HCEC 1CT (cell line): Measurements from ENCODE around the gene RGL3.
"Not testable (repeated sequence)": the region's sequence is repeated elsewhere in the genome, so short reads cannot be mapped to it uniquely, and the experiment has no call there.

Experiments
- DNase-seq: peaks from one replicate; pipeline ENCODE4 v3.0.0-alpha.2; 2017

RGL3 gene

DNA sequence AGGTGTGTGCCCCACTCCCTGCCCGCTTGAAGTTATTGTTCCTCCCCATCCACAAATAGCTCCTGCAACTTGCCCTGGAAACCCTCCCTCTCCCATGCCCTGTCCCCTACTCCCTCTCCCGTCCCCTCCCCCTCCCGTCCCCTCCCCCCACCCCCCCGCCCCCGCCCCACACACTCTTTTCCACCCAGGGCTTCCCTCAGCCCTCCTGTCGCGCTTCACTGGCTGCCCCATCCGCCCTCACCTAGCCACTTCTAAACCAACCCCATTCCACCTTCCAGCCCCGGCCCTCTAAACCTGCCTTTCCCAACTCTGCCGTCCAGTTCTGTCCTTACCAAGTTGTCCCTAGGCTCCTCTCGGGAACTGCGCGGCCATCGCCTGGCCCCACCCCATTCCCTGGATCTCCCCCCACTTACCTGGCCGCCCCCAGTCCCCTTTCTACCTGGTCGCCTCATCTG lies 993 bp downstream of the RGL3 start:
- DNase-seq: no peak

DNA sequence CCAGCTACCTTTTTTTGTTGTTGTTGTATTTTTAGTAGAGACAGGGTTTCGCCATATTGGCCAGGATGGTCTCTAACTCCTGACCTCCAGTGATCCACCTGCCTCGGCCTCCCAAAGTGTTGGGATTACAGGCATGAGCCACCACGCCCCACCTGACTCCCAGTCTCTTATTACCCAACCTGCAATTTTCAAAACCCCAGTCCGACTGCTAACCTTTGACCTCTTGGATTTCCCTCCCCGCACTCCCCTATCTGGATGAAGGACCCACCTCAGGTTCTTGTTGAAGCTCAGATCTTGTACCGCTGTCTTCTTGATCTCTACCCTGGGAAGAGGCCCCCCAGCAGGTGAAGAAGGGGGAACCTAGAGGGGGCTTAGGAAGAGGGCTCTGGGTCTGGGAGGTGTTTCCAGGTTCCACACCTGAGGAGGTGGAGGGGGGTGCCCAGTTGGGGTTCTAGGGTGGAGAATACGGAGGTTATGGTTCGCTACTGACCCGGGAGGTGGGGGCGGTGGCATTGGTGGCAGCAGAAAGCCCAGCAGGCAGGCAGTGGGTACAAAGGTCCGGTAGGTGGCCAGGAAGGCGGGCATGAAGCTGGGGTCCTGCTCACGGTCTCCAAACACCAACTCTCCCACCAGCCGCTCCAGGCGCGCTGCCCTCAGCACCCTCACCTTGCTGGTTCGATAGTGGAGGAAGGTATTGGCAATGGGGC lies 2.6 kb downstream of the RGL3 start:
- DNase-seq: no peak

DNA sequence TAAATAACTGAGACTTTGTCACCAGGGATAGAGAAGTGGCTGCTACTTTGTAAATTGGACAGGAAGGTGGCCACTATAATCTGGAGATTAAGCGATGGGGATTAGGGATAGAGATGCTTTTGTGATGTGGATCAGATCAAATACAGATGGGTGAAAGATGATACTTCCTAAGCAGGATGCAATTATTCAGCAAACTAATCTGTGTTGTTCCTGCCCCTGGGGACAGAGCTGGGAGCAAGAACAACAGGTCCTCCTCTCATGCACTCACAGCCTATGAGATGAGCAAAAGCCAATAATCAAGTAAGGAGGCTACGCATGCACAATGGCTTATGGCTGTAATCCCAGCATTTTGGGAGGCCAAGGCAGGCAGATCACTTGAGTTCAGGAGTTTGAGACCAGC lies 4.6 kb downstream of the RGL3 start:
- no peak for DNase-seq

DNA sequence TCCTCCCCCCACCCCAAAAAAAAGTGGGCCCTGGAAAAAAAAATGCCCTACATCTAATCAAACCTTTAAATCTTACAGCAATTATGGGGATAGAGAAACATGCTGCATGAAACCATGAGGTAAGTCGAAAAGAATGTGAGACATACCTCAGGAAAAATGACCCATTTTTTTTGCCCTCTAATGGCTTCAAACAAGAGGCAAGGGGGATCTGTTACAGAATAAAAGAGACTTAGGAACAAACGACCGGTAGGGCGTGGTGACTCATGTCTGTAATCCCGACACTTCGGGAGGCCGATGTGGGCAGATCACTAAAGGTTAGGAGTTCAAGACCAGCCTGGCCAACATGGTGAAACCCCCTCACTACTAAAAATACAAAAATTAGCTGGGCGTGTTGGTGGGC lies 8.4 kb downstream of the RGL3 start:
- peak; percentile 34 for DNase-seq

DNA sequence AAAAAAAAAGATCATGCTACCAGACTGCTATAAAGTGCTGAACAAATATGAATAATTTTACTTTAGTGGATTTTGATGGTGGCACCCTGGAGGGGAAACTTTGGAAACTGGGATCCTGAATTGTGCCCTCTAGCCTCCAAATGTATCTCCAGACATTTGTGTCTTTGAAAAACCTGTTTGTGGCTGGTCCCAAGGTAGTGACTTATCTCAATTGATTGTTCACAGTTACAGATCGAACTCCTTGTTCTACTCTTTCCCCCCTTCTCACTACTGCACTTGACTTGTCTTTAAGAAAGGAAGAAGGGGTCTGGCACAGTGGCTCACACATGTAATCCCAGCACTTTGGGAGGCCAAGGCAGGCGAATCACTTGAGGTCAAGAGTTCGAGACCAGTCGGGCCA lies 10.5 kb downstream of the RGL3 start:
- no peak for DNase-seq

DNA sequence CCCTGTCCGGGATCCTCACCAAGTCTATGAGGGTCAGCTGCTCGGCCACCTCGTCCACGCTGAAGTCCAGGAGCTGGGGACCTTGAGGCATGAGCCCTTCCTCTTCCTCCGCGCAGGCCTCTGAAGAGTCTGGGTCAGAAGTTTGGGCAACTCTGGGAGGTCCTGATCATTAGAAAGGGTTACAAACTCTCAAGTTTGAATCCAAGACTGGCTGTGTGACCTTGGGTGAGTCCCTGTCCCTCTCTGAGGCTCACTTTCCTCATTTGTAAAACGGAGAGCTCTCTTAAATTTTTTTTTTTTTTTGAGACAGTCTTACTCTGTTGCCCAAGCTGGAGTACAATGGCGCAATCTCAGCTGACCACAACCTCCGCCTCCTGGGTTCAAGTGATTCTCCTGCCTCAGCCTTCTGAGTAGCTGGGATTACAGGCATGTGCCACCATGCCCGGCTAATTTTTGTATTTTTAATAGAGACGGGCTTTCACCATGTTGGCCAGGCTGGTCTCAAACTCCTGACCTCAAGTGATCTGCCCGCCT lies 12.3 kb downstream of the RGL3 start:
- DNase-seq: not testable (repeated sequence)

DNA sequence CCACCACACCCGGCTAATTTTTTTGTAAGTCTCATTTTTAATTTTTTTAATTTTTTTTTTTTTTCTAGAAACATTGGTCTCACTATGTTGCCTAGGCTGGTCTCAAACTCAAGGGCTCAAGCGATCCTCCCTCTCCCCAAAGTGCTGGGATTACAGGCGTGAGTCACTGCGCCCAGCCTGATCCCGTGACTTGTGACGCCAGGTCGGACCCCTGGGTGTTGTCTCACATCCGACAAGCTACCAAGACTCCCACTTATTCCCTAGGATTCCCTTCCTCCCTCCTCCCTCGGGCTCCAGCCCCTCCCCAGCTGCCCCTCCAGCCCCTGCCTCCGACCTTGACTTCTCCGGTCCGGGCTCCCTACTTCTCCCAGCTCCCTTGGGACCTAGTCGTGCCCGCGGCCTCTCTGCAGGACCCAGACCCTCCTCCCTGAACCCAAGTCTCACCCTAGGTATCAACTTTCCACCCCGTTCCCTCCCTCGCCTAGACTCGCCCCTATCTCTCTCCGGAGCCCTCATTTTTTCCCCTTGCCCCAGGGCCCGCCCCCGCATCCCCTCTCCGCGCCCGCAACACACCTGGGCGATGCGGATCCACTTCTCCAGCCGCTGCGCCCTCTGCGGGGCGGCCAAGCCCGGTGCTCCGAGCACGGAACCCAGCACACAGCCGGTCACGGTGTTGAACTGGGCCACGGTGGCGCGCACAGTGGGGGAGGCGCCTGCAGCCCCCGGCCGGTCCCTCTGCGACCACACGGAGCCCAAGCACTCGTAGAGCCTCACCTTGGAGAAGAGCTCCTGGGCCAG lies 13.1 kb downstream of the RGL3 start:
- DNase-seq: no peak

DNA sequence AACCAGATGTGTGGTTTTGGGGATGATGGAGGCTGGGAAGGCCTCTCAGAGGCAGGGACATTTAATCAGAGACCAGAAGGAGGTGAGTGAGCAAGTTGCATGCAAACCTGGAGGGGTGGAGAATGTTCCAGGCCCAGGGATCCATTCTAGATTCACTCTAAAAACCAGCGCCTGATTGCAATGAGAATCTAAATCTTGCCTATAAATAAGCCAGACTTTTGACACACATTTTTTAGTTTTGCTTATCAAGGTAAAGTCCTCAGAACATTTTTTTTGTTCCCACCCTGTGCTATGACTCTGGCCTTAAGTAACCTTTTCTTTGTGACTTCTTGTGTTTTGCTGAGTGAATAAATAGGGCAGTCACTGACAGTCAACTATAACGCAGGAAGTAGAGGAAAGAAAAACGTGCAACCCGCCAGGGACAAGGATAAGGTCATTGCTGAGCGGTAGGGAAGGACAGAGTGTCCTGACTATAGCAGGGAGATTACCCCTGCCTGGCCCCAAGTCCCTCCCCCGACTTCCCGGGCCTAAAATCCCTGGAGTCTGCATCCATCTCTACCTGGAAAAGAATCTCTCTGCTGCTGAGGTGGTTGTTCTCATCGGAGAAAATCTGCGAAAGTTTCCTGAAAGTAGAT lies 14.4 kb downstream of the RGL3 start:
- DNase-seq: no peak

DNA sequence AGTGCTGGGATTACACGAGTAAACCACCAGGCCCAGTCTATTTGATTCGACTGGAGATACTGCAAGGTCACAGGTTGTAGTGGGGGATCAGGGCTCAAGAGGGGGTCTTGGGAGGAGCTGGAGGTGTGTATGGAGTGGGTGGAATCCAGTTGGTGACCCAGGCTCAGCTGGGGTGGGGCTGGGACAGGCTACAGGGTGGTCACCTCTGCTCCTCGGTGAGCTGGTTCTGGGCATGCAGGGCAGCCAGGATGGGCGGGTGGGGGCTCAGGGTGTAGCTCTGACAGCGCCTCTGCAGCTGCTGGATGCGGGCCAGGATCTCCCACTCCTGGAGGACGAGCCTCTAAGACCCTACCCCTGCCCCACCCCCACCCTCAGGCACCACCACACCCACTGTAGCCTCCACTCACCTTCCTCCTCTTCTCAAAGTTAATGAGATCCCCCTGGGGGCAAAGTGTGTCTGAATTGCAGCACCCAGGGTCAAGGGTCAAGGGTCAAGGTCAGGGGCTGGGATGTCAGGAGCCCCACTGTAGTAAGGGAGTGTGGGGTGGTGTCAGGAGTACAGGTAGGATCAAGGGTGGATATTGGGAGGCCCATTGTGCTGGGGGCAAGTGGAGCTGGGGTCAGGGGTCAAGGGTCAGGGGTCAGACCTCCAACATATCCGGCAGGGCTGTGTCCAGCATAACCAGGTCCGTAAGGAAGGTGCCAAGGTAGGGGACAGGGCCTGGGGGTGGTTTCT lies 17.1 kb downstream of the RGL3 start:
- DNase-seq: no peak

DNA sequence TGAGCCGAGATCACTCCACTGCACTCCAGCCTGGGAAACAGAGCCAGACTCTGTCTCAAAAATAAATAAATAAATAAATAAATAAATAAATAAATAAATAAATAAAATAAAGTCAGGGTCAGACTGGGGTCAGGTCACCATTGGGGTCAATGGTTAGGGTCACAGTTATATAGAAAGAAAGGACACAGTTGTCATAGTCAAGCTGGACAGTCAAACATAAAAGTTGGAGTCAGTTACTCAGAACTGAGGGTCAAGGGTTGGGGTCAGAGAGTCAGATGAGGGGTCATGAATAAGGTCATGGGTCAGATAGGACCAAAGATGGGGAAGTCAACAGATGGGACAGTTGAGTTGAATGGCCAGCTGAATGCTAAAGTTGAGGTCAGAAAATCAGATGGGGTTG lies 18.3 kb downstream of the RGL3 start:
- DNase-seq: no peak

DNA sequence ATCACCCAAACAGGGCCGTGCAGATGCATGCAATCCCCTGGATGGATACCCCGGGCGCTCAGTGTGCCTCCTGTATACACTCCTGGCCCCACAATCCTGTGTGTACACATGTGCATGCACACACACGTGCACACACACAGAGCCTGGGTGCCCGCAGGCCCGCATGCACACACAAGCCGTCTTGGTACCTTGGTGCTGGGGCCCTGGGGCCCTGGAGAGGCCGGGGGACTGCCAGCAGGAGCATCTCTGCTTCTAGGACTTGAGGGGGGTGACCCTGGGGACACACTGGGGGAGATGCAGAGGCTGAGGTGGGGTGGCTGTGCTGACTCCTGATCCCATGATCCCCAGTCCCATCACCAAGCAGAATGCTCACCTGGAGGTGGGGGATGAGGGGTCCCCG lies 19.4 kb downstream of the RGL3 start:
- DNase-seq: no peak

DNA sequence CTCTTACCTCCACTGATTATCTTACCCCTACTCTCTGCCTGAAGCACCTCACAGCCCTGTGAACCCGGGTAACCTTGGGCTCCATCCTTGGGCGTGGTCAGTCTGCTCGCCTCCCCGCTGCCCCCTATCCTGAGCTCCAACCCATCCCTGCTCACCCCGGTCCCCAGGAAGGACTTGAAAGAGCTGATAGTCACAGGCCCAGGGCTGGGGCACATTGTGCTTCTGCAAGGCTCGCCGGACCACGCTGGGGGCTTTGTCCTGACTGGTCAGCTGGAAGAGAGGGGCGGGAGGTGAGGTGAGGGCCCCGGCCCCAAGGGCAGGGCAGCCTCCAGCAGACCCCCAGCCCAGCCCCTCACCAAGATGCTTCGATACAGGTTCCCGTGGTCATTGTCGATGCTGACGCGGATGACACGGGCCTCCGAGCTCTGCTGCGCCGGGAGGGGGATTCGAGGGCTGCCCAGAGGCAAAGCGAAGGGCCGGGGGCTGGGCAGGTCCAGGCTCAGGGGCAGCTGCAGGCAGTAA lies 22.0 kb downstream of the RGL3 start:
- no peak for DNase-seq

DNA sequence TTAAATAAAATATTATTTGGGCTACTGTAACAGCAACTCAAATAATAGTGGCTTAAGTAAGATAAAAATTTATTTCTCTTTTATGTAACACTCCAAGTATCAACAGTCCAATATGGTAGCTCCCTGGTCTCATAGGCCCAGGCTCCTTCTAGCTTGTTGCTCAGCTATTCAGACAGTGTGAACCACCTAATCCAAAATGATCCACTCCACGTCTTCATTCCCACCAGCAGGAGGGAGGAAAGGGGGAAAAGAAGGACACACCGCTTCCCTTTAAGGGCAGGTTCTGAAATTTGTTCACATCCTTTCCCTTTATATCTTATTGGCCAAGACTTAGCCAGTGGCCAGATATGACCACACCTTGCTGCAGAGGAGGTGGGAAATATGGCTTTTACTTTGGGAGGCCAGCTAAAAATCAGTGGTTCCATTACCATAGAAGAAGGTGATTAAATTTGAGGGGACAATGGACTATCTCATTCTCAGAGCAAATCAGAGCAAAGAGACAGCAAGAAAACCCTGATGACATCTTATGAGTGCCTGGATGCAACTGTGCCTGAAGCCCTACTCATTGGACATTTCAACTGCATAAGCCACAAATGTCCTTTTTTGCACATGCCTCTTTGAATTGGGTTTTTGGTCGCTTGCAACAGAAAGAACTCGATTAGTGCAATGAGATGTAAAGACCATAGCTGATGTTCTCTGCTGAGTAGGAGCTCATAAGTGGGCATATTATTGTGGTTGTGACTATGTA lies 28.0 kb downstream of the RGL3 start:
- no peak for DNase-seq

DNA sequence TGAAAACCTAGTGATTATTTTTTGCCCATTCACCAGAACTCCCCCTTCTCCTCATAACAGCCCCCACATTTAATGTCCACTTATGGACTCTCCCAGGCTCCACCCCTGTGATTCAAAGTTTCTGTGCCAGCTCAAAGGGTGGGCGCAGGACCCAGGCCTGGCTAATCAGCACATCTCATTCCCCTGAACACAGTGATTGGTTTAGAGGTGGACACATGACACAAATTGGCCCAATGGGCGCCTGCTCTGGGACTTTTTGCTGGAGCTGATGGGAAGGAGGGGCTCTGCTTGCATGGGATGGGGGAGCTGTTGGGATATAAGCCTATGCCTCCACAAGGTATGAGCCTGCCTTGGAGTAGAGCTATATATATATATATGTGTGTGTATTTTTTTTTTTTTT lies 28.8 kb downstream of the RGL3 start:
- no peak for DNase-seq

DNA sequence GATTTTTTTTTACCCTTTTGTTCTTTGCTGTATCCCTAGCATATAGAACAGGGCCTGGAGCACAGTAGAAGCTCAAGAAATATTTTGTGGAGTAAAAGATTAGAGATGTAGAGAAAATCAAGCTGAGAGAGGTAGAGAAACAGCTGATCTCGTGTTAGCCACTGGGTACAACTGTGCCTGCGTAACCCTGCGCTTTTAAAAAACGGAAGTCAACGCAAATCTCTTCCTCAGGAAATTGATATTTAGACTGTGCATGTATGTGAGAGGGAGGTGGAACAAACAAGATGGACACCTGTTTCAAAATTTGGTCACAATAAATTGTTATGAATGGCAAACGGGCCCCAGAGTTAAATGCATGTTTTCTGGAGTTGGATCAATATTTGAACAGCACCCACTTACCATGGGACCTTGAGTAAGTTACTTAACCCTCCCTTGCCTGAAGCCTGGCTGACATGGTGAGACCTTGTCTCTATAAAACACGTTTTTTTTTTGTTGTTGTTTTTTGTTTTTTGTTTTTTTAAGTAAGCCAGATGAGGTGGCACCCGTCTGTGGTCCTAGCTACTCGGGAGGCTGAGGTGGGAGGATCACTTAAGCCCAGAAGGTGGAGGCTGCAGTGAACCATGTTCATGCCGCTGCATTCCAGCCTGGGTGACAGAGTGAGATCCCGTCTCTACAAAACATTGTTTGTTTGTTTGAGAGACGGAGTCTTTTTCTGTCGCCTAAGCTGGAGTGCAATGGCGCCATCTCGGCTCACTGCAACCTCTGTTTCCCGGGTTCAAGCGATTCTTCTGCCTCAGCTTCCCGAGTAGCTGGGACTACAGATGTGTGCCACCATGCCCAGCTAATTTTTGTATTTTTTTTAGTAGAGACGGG lies 31.7 kb downstream of the RGL3 start:
- DNase-seq: no peak

DNA sequence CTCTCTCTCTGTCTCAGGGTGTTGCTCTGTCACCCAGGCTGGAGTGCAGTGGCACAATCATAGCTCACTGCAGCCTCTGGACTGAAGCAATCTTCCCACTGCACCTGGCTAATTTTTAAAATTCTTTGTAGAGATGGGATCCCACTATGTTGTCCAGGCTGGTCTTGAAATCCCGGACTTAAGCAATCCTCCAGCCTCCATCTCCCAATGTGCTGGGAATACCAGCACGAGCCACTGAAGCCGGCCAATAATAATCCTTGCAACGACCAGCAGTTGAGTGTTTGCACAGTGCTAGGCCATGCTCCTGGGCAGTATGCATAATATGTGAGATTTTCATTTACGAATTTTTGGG lies 34.4 kb downstream of the RGL3 start:
- no peak for DNase-seq

DNA sequence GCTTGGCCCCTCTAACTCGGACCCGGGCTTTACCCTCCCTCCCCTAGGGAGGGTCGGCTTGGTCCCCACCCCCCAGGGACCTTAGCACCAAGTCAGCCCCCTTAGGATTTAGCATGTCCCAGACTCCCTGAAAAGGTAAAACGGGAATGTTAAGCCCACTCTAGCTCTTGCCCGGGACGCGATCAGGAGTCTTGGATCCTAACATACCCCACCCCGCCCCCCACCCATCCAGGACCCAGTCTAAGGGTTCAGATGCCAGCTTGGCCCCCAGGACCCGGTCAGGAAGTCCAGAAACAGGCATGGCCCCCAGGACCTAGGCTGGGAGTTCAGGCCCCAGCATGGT lies 35.4 kb downstream of the RGL3 start:
- no peak for DNase-seq

DNA sequence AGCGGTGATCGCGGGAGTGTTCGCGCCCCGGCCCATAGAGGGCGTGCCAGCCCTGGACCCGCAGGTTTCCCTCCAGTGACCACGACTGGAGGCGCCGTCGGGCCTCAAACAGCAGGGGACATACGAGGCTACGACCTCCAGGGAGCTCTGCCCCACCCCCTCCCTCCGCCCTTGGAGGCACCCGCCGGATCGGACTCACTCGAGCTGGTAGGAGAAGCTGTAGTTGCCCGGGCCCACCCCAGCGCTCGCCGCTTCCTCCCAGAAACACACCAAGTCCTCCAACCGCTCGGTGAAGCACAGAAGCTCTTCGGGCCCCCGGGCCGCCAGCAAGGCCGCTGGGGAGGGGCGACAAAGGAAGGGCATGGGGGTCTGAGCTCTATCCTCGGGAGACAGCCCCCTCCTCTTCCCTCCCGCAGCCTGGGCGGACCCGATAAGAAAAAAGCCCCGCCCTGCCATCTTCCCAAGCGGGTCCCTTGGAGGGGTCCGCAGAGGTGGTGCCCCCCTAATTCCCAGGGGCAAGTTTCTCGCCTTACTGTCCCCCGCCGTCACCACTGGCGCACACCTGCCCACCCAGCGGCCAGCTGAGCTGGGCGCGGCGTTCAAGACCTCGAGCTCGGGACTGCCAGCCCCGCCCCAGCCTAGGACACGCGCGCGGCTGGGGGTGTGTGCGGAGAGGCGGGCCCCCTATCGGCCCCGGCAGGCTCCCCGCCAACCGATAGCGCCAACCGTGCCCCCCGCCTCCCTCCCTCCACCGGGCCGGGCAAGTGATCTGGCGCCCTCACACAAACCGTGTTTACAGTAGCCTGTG lies 36.0 kb downstream of the RGL3 start:
- peak; percentile 40 for DNase-seq

DNA sequence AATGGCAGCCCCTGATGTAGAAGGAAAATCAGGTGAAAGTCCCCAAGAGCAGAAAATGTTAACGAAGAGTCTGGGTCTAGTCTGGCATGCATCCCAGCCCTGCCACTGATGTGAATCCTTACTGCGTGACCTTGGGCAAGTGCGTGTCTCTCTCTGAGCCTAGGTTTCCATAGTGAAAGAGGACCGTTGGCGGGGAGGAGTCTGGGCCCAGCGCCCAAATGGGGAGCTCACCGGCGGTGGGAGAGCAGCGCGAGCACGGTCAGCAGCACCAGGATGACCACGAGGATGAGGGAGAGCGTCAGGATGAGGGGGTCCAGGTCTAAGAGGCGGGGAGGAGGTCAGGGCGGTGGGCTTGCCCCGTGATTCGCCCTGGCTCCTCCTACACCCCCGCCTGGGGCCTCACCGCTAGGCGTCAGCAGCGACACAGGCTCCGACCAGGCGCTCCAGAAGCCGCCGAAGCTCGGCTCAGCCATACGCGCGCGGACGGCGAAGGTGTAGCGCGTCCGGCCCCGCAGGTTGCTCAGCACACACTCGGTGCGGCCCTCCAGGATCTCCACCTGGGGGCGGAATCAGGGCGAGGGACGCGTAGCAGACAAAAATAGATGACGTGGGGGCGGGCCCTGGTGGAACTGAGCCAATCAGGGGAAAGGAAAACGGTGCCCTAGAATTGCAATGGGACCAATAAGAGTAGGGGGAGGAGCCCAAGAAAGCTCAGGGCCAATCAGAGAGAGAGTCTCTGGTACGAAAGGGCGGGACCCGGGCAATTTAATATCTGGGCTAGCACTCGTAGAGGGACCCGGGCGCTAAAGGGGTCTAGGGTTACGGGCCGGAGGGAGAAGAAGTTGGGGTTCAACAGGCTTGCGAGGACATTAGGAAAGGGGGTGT lies 38.2 kb downstream of the RGL3 start:
- peak; percentile 98 for DNase-seq
